HUDEP-2 (cell line): Measurements from ENCODE around the gene KMT5C.

ENCODE experiments used
- DNase-seq, 76 experiments: peaks; one replicate each; lab custom pipeline; 2025; ENCODE audit not compliant: unreplicated experiment in 76 of 76; lab: John Stamatoyannopoulos, UW

The KMT5C gene

GRCh38 chr19:55345818-55346724, 6.4 kb downstream of the KMT5C start:
- peak in 74 of 76 experiments; percentile 45 to 98 (median 83) for DNase-seq

- DNase-seq = no peak
Measured at GRCh38 chr19:55346725-55347441, 7.2 kb downstream of the KMT5C start.

GRCh38 chr19:55347442-55348009, 7.8 kb downstream of the KMT5C start:
- DNase-seq = no peak

DNA sequence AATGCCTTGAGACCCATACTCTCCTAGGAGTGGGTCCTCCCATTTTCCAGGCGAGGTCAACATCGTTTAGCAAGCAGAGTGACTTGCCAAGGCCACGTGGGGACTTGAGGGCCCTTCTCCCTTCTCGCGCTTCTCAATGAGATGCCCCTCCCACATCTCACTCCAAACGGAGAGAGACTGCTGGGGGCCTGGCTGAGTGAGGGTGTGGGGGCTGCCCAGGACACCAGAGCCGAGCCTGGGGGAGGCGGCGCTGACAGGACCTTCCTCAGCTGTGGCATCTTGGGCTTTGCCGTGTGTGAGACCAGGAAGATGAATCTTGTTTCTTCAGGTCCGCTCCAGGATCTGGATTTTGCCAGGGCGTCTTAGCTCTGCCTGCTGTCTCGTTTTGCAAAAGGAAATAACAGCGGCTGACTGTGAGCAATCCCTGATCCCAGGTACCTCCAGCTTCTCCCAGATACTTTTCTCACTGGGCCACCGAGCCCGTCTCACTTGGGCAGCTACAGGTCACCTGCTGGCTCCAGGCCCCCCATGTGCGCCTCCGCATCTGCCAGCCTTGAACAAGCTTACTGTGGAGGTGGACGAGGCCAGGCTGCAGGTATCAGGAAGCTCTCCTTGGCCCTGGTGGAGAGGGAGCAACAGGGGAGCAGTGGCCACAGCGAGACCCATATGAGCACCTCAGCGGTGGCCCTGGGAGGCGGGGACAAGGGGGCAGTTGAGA, 8.8 kb downstream of the KMT5C start:
- no peak for DNase-seq

DNA sequence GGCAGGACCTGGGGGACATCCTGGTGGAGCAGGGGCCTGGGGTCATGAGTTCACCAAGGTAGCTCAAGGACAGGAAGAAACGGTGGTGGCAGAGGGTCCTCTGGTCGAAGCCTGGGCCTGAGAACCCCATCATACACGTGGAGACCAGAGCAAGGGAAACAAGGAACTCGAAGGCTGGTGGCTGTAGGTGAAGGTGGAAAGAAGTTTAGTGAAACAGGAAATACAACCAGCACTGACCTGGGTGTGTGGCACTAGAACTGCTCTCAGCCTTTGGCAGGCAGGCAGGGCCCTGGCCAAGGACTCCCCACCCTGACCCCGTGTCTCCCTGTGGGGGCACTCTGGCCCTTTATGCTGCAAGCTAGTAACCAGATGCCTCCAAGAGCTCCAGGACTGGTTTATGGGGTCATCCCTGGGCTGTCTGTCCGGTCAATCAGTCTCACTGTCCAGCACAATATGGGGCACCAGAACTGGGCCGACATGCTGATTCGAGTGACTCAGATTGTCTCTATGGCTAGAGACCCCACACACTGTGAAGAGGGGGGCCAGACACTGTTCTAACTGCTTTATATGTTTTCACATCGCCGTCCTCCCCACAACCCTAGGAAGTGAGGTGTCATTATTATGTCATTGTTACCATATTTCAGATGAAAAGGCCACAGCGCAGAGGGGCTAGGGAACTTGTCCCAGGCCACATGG, 11.1 kb downstream of the KMT5C start:
- no peak for DNase-seq

DNA sequence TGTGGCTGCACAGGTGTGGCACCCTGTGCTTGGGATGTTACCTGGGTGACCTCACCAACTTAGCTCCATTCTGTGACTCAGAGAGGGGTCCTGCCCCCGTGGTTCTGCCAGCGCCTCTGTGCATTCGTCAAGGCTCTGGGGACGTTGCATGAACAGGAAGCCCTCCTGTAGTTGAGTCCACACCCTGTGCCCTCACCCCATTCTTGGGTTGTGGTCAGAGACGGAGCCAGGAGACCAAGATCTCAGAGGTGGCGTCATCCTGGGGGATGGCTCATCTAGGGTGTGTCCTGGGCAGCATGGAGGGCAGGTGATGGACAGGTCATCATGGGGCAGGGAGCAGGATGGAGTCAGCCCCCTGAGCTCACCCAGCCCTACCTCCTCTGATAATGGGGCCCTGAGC, 12.4 kb downstream of the KMT5C start:
- DNase-seq = no peak

DNA sequence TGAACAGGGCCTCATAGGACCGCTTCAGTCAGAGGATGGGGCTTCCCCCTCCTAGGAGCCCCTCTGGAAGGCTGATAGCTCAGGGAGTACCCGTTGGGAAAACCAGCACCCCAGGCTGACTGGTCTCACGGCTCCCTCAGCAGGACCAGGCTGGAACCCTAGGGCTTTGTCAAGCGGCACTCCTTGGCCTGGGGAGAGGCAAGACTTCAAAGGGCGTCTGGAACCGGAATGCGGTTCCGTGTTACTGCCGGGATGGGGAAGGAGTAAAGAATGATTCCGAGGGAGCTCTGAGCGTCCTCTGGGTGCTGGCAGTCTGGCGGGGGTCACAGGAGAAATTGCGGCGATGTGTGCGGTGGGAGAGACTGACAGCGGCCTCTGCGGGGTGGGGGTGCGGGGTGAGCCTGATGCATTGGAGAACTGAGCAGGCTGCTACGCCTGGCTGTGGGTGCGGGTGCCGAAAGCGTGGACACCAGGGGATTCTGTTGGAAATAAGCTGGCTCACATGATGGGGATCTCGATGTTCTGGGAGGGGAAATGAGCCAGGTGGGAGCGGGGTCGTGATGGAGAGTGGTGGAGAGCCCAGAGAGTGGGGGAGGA, 13.0 kb downstream of the KMT5C start:
- no peak for DNase-seq

DNA sequence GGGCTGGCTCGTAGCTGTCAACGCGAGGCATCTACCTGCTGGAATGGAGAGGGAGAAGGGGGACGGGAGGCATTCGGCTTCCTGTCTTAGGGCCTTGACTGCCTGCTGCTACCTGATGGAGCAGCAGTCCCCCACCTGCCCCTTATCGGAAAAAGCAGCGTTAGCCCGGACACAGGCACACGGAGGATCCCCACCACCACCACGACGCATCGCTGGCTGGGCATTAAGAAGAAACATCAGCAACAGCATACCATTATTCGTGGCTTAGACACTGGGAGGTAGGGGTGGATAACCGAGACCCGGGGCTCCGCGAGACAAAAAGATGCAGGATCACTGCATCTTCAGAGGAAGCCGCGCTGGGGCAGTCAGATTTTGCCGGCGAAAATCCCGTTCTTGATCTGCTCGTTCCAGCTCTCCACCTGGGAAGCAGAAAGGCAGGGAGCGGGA, 13.7 kb downstream of the KMT5C start:
- no peak for DNase-seq

DNA sequence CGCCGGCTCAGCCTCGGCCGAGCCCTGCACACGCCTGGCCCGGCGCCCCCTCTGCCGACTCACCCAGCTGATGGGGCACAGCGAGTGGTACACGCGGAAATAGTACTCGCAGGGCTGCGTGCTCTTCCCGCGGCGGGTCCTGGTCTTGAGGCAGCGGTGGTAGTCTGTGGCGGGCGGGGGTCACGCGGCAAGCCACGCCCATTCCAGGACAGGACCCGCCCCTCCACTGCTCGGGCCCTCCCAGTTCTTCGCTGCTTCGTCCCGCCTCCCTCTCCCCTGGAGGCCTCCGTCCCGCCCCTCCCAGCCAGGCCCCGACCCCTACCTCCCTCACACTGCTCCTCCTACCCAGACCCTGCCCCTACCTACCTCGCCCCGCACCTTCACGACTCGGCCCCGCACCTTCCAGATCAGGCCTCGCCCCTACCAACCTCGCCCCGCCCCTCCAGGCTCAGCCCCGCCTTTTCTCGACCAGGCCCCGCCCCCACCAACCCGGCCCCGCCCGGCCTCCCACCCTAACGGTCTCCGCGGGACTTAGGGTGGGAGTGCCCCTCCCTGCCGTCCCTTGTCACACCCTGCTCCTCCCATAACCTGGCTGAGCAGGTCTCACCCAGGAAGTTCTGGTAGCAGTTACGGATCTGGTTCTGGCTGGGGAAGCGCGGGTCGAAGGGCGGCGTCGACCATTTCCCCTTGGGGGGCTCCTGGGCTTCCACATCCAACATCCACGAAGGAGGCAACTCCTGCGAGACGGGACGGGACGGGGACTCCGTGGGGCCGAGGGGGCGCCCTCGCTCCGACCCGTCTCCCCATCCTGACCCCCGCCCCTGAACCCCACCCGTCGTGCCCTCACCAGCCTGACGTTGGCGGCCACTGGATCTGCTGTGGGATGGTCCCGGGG, 14.4 kb downstream of the KMT5C start:
- peak in 62 of 76 experiments; percentile 25 to 95 (median 70) for DNase-seq

DNA sequence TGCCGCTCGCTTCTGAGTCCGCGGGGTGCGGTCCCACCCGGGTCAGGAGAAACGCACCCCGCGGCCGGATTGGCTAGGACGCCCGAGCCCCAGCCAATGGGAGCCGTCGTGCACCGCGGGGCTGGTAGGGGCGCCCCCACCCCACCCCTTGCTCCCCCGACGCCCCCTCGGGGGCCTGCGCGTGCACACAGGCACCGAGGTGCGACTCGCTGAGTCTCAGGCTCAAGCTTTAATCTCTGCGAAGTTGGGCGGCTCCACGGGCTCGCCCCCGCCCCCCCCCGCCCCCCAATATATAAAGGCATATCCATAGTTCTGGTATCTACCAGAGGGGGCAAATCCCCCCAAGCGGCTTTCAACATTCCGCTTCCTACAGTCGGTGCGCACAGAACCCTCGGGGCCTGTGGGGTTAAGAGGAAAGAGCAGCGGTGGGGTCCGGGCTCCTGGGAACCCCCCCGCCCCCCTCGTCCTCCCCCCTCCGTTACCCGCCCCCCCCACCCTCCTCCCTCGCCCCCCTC, 15.1 kb downstream of the KMT5C start, which contains the start of gene COX6B2:
COX6B2 (minus strand) TSS at position 22 of the 515 bp plus-strand sequence. CDS start 198 bp downstream, outside the sequence.
- peak in 2 of 76 experiments; percentile 19 to 28 for DNase-seq

DNA sequence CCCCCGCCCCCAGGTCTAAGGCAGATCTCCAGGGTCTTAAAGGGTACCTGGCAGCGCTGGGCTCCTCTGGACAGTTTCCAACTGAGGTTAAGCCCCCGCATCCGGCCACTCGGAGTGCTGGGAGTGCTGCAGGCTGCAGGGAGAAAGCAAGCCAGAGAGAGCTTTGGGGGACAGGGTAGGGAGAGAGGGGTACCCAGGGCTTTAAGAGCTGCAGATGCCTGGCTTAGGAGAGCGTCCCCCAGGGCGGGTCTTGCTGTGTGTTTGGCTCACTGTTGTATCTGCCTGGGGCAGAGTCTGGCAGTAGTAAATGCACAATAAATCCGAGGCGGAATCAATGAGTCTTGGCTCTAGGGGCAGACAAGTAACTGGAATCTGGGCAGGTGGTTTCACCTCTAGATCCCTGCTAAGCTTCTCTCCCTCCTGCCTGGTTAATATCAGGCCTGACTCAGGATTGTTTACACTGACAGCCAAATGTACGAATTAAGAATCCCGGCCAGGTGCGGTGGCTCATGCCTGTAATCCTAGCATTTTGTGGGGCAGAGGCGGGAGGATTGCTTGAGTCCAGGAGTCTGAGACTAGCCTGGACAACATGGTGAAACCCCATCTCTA, 15.6 kb downstream of the KMT5C start:
- DNase-seq = peak in 1 of 76 experiments; percentile 18

GRCh38 chr19:55358493-55358892, 18.8 kb downstream of the KMT5C start:
- DNase-seq = no peak

- DNase-seq = no peak
Measured at GRCh38 chr19:55358943-55359908, 19.6 kb downstream of the KMT5C start.

GRCh38 chr19:55360902-55361301, 21.2 kb downstream of the KMT5C start:
- no peak for DNase-seq

DNA sequence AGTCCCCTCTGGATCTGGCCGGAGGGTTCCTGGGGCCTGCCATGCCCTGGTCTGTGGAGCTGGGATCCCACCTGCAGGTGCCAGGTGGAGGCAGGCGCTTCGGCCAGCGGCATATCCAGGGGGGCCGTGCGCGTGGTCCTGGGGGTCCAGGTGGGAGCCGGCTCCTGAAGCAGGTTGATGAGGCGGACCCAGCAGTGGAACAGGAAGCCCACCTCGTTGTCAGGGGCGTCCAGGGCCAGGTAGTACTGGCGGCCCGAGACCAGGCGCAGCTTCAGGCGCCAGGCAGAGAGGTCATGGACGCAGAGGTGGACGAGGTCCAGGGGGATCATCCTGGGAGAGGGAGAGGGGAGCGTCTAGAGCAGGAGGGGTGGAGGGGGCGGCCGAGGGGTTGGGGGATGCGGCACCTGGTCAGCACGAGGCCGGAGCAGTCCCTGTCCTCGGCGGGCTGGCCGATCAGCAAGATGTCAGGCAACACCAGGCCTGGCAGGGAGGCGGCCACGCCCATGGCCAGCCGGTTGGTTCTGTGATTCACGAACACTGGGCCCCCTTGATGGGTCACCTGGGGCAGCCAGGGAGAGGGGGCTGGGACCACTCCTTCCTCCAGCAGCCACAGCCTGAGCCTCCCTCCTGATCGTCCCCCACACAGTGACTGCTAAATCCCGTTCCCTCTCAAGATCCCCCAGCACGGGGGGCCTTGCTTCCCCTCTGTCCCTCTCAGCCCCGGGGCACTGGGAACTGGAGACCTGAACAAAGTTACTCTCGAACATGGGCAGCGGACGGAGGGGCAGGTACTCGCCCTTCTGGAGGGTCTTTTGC, 22.7 kb downstream of the KMT5C start:
- no peak for DNase-seq
